Measurements from ENCODE around the gene TMPRSS15. TPM values are rescaled to one million over a fixed set of nuclear protein-coding genes. Genes with fewer than 3 reads are reported as not detected.

TMPRSS15 gene
- total and polyA plus RNA-seq, 10 donors = not detected

DNA sequence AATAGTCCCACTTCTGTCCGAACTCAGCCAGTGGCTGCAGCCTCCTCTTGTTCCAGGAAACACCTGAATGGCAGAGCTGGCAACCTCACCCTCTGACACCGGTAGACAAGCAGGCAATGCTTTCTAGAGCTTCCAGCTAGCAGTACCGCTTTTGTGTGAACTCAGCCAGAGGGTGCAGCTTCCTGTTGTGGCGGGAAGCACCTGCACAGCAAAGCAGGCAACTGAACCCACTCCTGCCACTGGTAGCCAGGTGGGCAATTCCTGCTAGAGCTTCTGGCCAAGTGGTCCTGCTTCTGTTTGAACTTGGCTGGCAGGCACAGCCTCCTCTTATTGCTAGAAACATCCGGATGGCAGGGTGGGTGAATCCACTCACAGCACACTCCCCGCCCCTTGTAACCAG lies 40.1 kb upstream of the TMPRSS15 start:
- WGBS, 5 donors = 22 to 36% (median 30%) methylated on average over 5 to 6 of the region's 6 CpGs
- TF ChIP-seq POLR2A (IDR thresholded peaks at IDR 0.05) = no peak
- TF ChIP-seq, protein P1, sequence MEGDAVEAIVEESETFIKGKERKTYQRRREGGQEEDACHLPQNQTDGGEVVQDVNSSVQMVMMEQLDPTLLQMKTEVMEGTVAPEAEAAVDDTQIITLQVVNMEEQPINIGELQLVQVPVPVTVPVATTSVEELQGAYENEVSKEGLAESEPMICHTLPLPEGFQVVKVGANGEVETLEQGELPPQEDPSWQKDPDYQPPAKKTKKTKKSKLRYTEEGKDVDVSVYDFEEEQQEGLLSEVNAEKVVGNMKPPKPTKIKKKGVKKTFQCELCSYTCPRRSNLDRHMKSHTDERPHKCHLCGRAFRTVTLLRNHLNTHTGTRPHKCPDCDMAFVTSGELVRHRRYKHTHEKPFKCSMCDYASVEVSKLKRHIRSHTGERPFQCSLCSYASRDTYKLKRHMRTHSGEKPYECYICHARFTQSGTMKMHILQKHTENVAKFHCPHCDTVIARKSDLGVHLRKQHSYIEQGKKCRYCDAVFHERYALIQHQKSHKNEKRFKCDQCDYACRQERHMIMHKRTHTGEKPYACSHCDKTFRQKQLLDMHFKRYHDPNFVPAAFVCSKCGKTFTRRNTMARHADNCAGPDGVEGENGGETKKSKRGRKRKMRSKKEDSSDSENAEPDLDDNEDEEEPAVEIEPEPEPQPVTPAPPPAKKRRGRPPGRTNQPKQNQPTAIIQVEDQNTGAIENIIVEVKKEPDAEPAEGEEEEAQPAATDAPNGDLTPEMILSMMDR (IDR thresholded peaks at IDR 0.05 in 8 of 11, conservative IDR thresholded peaks at IDR 0.05 in 3 of 11) = no peak
- peak in 2 of 3 donors; percentile 43 to 61 for TF ChIP-seq POLR2AphosphoS5 (IDR thresholded peaks at IDR 0.05)
- Histone ChIP-seq H3K9me3 (peaks cover 0 to 29% (median 1%) of the 10 kb centered on the region in 8 donors), H3K27ac (peak overlapping the region in 5 of 8 donors; percentile 6 to 50 (median 33)), H3K4me3 (no peak overlapping the region), H3K27me3 (replicated peaks in 1 of 7) (no peaks in the 10 kb centered on the region), H3K36me3 (no peaks in the 10 kb centered on the region), H3K4me1 (peaks cover 0 to 12% (median 0%) of the 10 kb centered on the region in 6 donors)
- intact Hi-C loops (cut with DNase I; ENCODE audit: low total_unique reads) = no loop called here
- DNase-seq = peak; percentile 79

DNA sequence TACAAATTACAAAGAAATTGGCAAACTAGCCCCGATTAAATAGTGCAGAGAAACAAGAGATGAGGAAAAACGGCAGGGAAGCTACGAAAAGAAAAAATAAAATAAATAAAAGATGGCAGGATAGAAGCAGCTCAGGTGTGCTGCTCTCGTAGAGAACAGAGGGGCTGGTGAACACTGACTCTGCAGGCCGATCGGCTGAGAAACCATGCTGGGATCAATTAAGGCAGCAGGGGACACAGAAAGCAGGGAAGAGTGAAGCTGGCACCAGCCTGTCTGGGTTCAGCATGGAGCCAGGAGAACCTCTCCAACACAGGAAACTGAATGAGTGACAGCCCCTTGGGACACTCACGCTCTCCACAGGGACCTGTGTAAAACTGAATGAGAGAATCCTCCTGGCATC lies 39.5 kb upstream of the TMPRSS15 start:
- 65 to 84% (median 74%) methylated on average over 6 to 7 of the region's 7 CpGs for WGBS, 5 donors
- H3K27me3 ChIP-seq (replicated peaks in 1 of 7) = no peaks in the 10 kb centered on the region
- intact Hi-C loops (cut with DNase I; ENCODE audit: low total_unique reads) = no loop called here
- H3K36me3 ChIP-seq = no peaks in the 10 kb centered on the region
- no peak overlapping the region for H3K4me3 ChIP-seq
- DNase-seq = no peak
- H3K9me3 ChIP-seq = peaks cover 0 to 29% (median 1%) of the 10 kb centered on the region in 8 donors
- H3K4me1 ChIP-seq = peaks cover 0 to 12% (median 0%) of the 10 kb centered on the region in 6 donors
- TF ChIP-seq, protein P1 (IDR thresholded peaks at IDR 0.05 in 8 of 11, conservative IDR thresholded peaks at IDR 0.05 in 3 of 11) = no peak
- TF ChIP-seq POLR2A (IDR thresholded peaks at IDR 0.05) (no peak), POLR2AphosphoS5 (IDR thresholded peaks at IDR 0.05) (no peak)
- peak overlapping the region in 5 of 8 donors; percentile 6 to 50 (median 33) for H3K27ac ChIP-seq

DNA sequence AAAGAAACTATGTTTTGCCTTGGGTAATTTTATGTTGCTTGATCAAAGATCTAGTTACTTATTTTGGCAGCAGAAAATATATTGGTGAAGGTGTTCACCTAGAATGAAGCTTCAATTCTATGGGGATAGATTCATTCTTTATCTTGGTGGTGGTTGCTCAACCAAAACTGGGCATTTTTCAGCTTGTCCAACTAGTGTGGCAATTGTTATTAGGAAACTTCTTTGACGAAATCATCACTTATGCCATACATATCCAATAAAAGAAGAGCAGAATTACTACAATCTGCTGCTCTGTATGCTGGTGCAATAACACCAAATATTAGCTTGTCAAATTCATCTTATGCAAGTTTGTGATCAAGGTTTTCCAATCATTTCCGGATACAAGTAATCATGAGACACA lies 26.8 kb upstream of the TMPRSS15 start:
- Histone ChIP-seq H3K36me3 (no peaks in the 10 kb centered on the region), H3K27ac (no peak overlapping the region), H3K4me3 (no peak overlapping the region), H3K4me1 (no peaks in the 10 kb centered on the region), H3K9me3 (peaks cover 0 to 10% (median 0%) of the 10 kb centered on the region in 8 donors), H3K27me3 (replicated peaks in 1 of 7) (no peaks in the 10 kb centered on the region)
- no peak for DNase-seq
- 59 to 84% (median 72%) methylated on average over 2 of the region's 2 CpGs for WGBS, 5 donors
- TF ChIP-seq POLR2A (IDR thresholded peaks at IDR 0.05) = no peak
- TF ChIP-seq, protein P1 (IDR thresholded peaks at IDR 0.05 in 8 of 11, conservative IDR thresholded peaks at IDR 0.05 in 3 of 11) = no peak
- TF ChIP-seq POLR2AphosphoS5 (IDR thresholded peaks at IDR 0.05) = no peak
- intact Hi-C loops (cut with DNase I; ENCODE audit: low total_unique reads) = no loop called here

DNA sequence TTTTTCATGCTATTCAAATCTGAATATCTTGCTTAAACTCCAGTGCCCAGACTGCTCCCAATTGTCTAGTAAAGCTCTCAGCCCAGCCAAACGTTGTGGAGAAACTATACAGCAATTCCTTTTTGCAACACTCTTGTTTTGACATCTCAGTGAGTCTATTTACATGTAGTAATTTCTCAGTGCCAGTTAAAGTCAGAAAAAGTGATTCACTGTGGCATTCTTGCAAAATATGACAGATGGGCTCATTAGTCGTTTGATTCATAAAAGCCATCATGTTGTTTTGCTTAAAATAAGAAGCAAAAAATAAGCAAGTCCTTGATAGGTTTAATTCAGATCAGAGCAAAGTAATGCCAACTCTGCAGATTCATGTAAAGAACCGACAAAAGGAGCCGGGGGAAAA lies 20.7 kb upstream of the TMPRSS15 start:
- H3K9me3 ChIP-seq = peaks cover 0 to 10% (median 0%) of the 10 kb centered on the region in 8 donors
- no peaks in the 10 kb centered on the region for H3K36me3 ChIP-seq
- DNase-seq = no peak
- no peaks in the 10 kb centered on the region for H3K27me3 ChIP-seq (replicated peaks in 1 of 7)
- TF ChIP-seq POLR2A (IDR thresholded peaks at IDR 0.05) = no peak
- TF ChIP-seq POLR2AphosphoS5 (IDR thresholded peaks at IDR 0.05) = no peak
- TF ChIP-seq, protein P1 (IDR thresholded peaks at IDR 0.05 in 8 of 11, conservative IDR thresholded peaks at IDR 0.05 in 3 of 11) = no peak
- no peaks in the 10 kb centered on the region for H3K4me1 ChIP-seq
- H3K27ac ChIP-seq = no peak overlapping the region
- H3K4me3 ChIP-seq = no peak overlapping the region
- intact Hi-C loops (cut with DNase I; ENCODE audit: low total_unique reads) = no loop called here
- WGBS, 5 donors = 49 to 73% (median 58%) methylated on average over 4 of the region's 4 CpGs

Data from spleen (tissue), 11 donors.